Cardiac muscle cell (in vitro differentiated cells and primary cell): ENCODE measurements around the gene CDKN1A. TPM values are rescaled to one million over a fixed set of nuclear protein-coding genes. Genes with fewer than 3 reads are reported as not detected.
"Not testable (repeated sequence)": the region's sequence is repeated elsewhere in the genome, so short reads cannot be mapped to it uniquely, and the experiment has no call there.

ENCODE experiments used
- DNase-seq, 2 donors: peaks; one replicate each; pipeline versions ENCODE4 v3.0.0 to v3.0.0-alpha.2; 2010 to 2017; ENCODE audit warnings: low read depth in 1 of 2, low spot score in 1 of 2
- H3K27ac ChIP-seq: fragments of 200-600 bp; sonication (generic); 2 replicates; pipeline ENCODE4 v1.5.1; 2016
- H3K27me3 ChIP-seq: fragments of 200-600 bp; sonication (generic); 2 replicates; pipeline ENCODE4 v1.6.0; 2016; ENCODE audit warnings: control low read depth
- H3K36me3 ChIP-seq: fragments of 200-600 bp; sonication (generic); 2 replicates; pipeline ENCODE4 v1.5.1; 2016; ENCODE audit warnings: control low read depth
- H3K4me1 ChIP-seq: fragments of 200-600 bp; sonication (generic); 2 replicates; pipeline ENCODE4 v1.8.1; 2017; ENCODE audit warnings: low read depth, mild to moderate bottlenecking, mixed run types
- H3K4me3 ChIP-seq: fragments of 200-600 bp; sonication (generic); 2 replicates; pipeline ENCODE4 v1.5.1; 2016; ENCODE audit warnings: mild to moderate bottlenecking
- H3K9me3 ChIP-seq: fragments of 200-600 bp; sonication (generic); 2 replicates; pipeline ENCODE4 v1.5.1; 2017; ENCODE audit warnings: low read depth, mild to moderate bottlenecking, control low read depth
- CTCF ChIP-seq: IDR thresholded peaks from 2 replicates; pipeline ENCODE4 v1.5.1; 2012; ENCODE audit warnings: low read depth, mild to moderate bottlenecking, low read length
- polyA plus RNA-seq: library from polyadenylated mRNA; unstranded; fragments of >200 nt; fragmentation: Nextera tagmentation; extraction: Ambion mirVana; gene quantifications from 2 replicates; pipeline ENCODE4 v1.2.1, GENCODE V29; 2016
- total RNA-seq: library from RNA; depleted of rRNA; stranded (reverse); fragments of >200 nt; gene quantifications from 2 replicates; pipeline ENCODE4 v1.2.3, GENCODE V29; 2016

CDKN1A gene
- total and polyA plus RNA-seq, 2 experiments from 2014 or later = 60.8 to 141 TPM

GRCh38 chr6:36700831-36701230, 22.3 kb downstream of the CDKN1A start:
- TF ChIP-seq CTCF = no peak
- Histone ChIP-seq H3K27ac (no peak overlapping the region), H3K4me3 (no peak overlapping the region), H3K27me3 (no peaks in the 10 kb centered on the region), H3K4me1 (no peaks in the 10 kb centered on the region), H3K9me3 (no peaks in the 10 kb centered on the region), H3K36me3 (no peaks in the 10 kb centered on the region)
- no peak for DNase-seq

- no peak for TF ChIP-seq CTCF
- H3K36me3 ChIP-seq = no peaks in the 10 kb centered on the region
- H3K9me3 ChIP-seq = no peaks in the 10 kb centered on the region
- H3K4me3 ChIP-seq = no peak overlapping the region
- H3K4me1 ChIP-seq = no peaks in the 10 kb centered on the region
- H3K27me3 ChIP-seq = no peaks in the 10 kb centered on the region
- no peak overlapping the region for H3K27ac ChIP-seq
- no peak for DNase-seq
Measured at GRCh38 chr6:36701401-36701991, 23.0 kb downstream of the CDKN1A start.

GRCh38 chr6:36702656-36703055, 24.1 kb downstream of the CDKN1A start:
- TF ChIP-seq CTCF = no peak
- Histone ChIP-seq H3K27ac (no peak overlapping the region), H3K9me3 (no peaks in the 10 kb centered on the region), H3K4me1 (no peaks in the 10 kb centered on the region), H3K36me3 (no peaks in the 10 kb centered on the region), H3K27me3 (no peaks in the 10 kb centered on the region), H3K4me3 (no peak overlapping the region)
- DNase-seq = no peak

- Histone ChIP-seq H3K4me1 (no peaks in the 10 kb centered on the region), H3K27me3 (no peaks in the 10 kb centered on the region), H3K36me3 (no peaks in the 10 kb centered on the region), H3K27ac (no peak overlapping the region), H3K9me3 (no peaks in the 10 kb centered on the region), H3K4me3 (no peak overlapping the region)
- no peak for TF ChIP-seq CTCF
- DNase-seq = no peak
Measured at GRCh38 chr6:36703081-36703606, 24.6 kb downstream of the CDKN1A start.

GRCh38 chr6:36703982-36704381, 25.5 kb downstream of the CDKN1A start:
- TF ChIP-seq CTCF = no peak
- Histone ChIP-seq H3K4me1 (no peaks in the 10 kb centered on the region), H3K36me3 (no peaks in the 10 kb centered on the region), H3K4me3 (no peak overlapping the region), H3K27ac (no peak overlapping the region), H3K9me3 (no peaks in the 10 kb centered on the region), H3K27me3 (no peaks in the 10 kb centered on the region)
- no peak for DNase-seq

GRCh38 chr6:36704961-36705577, 26.6 kb downstream of the CDKN1A start:
- not testable (repeated sequence) for DNase-seq, H3K36me3 ChIP-seq, H3K27ac ChIP-seq, H3K9me3 ChIP-seq, H3K27me3 ChIP-seq, H3K4me3 ChIP-seq, H3K4me1 ChIP-seq
